H9 (cell line): ENCODE results near the gene ZNF562. TPM values are rescaled to one million over a fixed set of nuclear protein-coding genes. Genes with fewer than 3 reads are reported as not detected.
A peak's percentile ranks its signal among the peaks of the same experiment; 100 is the strongest.

Source experiments
- DNase-seq: peaks from one replicate; pipeline ENCODE4 v3.0.0-alpha.2; 2017
- H2AFZ ChIP-seq: one replicate; pipeline ENCODE4 v1.6.1; 2013; ENCODE audit warnings: mild to moderate bottlenecking, low read length, control low read depth, moderate library complexity
- H2AK5ac ChIP-seq: 2 replicates; pipeline ENCODE4 v1.6.1; 2013; ENCODE audit warnings: low read length, control low read depth, mixed read lengths; ENCODE audit not compliant: insufficient read length
- H2BK120ac ChIP-seq: one replicate; pipeline ENCODE4 v1.6.1; 2013; ENCODE audit warnings: low read depth, mild to moderate bottlenecking, low read length, control low read depth, inconsistent platforms; ENCODE audit not compliant: poor library complexity, severe bottlenecking
- H2BK12ac ChIP-seq: 2 replicates; pipeline ENCODE4 v1.6.1; 2013; ENCODE audit warnings: low read length, control low read depth, mixed read lengths, low read depth; ENCODE audit not compliant: insufficient read length
- H2BK15ac ChIP-seq: 2 replicates; pipeline ENCODE4 v1.6.1; 2013; ENCODE audit warnings: low read depth, low read length, control low read depth
- H2BK20ac ChIP-seq: one replicate; pipeline ENCODE4 v1.6.1; 2013; ENCODE audit warnings: low read depth, mild to moderate bottlenecking, low read length, control low read depth, inconsistent platforms; ENCODE audit not compliant: poor library complexity, severe bottlenecking
- H2BK5ac ChIP-seq: 2 replicates; pipeline ENCODE4 v1.6.1; 2013; ENCODE audit warnings: low read length, control low read depth, mixed read lengths; ENCODE audit not compliant: insufficient read length
- H3K14ac ChIP-seq: 2 replicates; pipeline ENCODE4 v1.6.1; 2013; ENCODE audit warnings: low read length, control low read depth; ENCODE audit not compliant: insufficient read depth
- H3K18ac ChIP-seq: 2 replicates; pipeline ENCODE4 v1.6.1; 2013; ENCODE audit warnings: low read depth, mild to moderate bottlenecking, mixed read lengths, low read length, control low read depth; ENCODE audit not compliant: insufficient read length
- H3K23ac ChIP-seq: 2 replicates; pipeline ENCODE4 v1.6.1; 2013; ENCODE audit warnings: low read length, control low read depth, mixed read lengths, low read depth; ENCODE audit not compliant: insufficient read length
- H3K23me2 ChIP-seq: 2 replicates; pipeline ENCODE4 v1.6.1; 2013; ENCODE audit warnings: low read depth, mild to moderate bottlenecking, mixed read lengths, low read length, control low read depth; ENCODE audit not compliant: insufficient read length, poor library complexity, severe bottlenecking
- H3K27ac ChIP-seq: 2 replicates; pipeline ENCODE4 v1.5.1; 2013; ENCODE audit warnings: low read length, control low read depth, mixed read lengths, low read depth; ENCODE audit not compliant: insufficient read length
- H3K27me3 ChIP-seq: 2 replicates; pipeline ENCODE4 v1.6.1; 2013; ENCODE audit warnings: low read length, control low read depth, inconsistent platforms; ENCODE audit not compliant: insufficient read depth
- H3K4ac ChIP-seq: 2 replicates; pipeline ENCODE4 v1.6.1; 2013; ENCODE audit warnings: low read depth, mild to moderate bottlenecking, control low read depth, inconsistent platforms, low read length, moderate library complexity
- H3K4me1 ChIP-seq: 2 replicates; pipeline ENCODE4 v1.6.1; 2013; ENCODE audit warnings: low read length, control low read depth, inconsistent platforms; ENCODE audit not compliant: insufficient read depth
- H3K4me2 ChIP-seq: 2 replicates; pipeline ENCODE4 v1.6.1; 2013; ENCODE audit warnings: low read length, control low read depth, mixed read lengths; ENCODE audit not compliant: insufficient read length, insufficient read depth
- H3K56ac ChIP-seq: 2 replicates; pipeline ENCODE4 v1.6.1; 2013; ENCODE audit warnings: low read depth, mild to moderate bottlenecking, mixed read lengths, low read length, control low read depth; ENCODE audit not compliant: insufficient read length
- H3K79me1 ChIP-seq: 2 replicates; pipeline ENCODE4 v1.6.1; 2013; ENCODE audit warnings: low read depth, mild to moderate bottlenecking, moderate library complexity, low read length, control low read depth, inconsistent platforms; ENCODE audit not compliant: insufficient read depth, poor library complexity, severe bottlenecking
- H3K79me2 ChIP-seq: 2 replicates; pipeline ENCODE4 v1.6.1; 2013; ENCODE audit warnings: low read length, control low read depth, inconsistent platforms; ENCODE audit not compliant: insufficient read depth
- H3K9ac ChIP-seq: 2 replicates; pipeline ENCODE4 v1.6.1; 2013; ENCODE audit warnings: low read length, control low read depth, mixed read lengths; ENCODE audit not compliant: insufficient read length; ENCODE audit errors: extremely low read depth
- H3K9me3 ChIP-seq: one replicate; pipeline ENCODE4 v1.6.1; 2013; ENCODE audit warnings: low read depth, low read length, inconsistent platforms; ENCODE audit not compliant: control insufficient read depth
- H3T11ph ChIP-seq: one replicate; pipeline ENCODE4 v1.6.1; 2013; ENCODE audit warnings: mild to moderate bottlenecking, low read length, control low read depth, inconsistent platforms
- H4K20me1 ChIP-seq: one replicate; pipeline ENCODE4 v1.6.1; 2013; ENCODE audit not compliant: control insufficient read depth, insufficient read length, insufficient read depth
- H4K5ac ChIP-seq: 2 replicates; pipeline ENCODE4 v1.6.1; 2013; ENCODE audit warnings: low read depth, mild to moderate bottlenecking, mixed read lengths, low read length, control low read depth; ENCODE audit not compliant: insufficient read length
- H4K8ac ChIP-seq: replicated peaks from 2 replicates; pipeline ENCODE4 v1.6.1; 2013; ENCODE audit warnings: low read length, control low read depth, mixed read lengths, low read depth; ENCODE audit not compliant: insufficient read length
- H4K91ac ChIP-seq: 2 replicates; pipeline ENCODE4 v1.6.1; 2013; ENCODE audit warnings: low read depth, mild to moderate bottlenecking, moderate library complexity, mixed read lengths, low read length, control low read depth; ENCODE audit not compliant: insufficient read length
- H3K27ac Mint-ChIP-seq, 3 experiments: 2 replicates in 2 of 3; 3 replicates in 1 of 3; pipeline ENCODE4 v1.8.0; 2020 to 2021; ENCODE audit warnings: mixed read lengths in 3 of 3, mild to moderate bottlenecking in 1 of 3, moderate library complexity in 1 of 3
- H3K27me3 Mint-ChIP-seq: 2 replicates; pipeline ENCODE4 v1.8.0; 2021; ENCODE audit warnings: low read depth, mild to moderate bottlenecking, moderate library complexity, mixed read lengths
- H3K36me3 Mint-ChIP-seq, 3 experiments: 2 replicates in 2 of 3; 3 replicates in 1 of 3; pipeline ENCODE4 v1.8.0; 2020 to 2021; ENCODE audit warnings: low read depth in 3 of 3, mixed read lengths in 3 of 3; ENCODE audit not compliant: insufficient read depth in 1 of 3
- H3K4me1 Mint-ChIP-seq, 2 experiments: 2 replicates each; pipeline ENCODE4 v1.8.0; 2020; ENCODE audit warnings: mixed read lengths in 2 of 2
- H3K4me3 Mint-ChIP-seq, 2 experiments: 2 replicates in 1 of 2; 3 replicates in 1 of 2; pipeline ENCODE4 v1.8.0; 2020 to 2021; ENCODE audit warnings: mild to moderate bottlenecking in 2 of 2, mixed read lengths in 2 of 2, moderate library complexity in 1 of 2
- H3K9me3 Mint-ChIP-seq, 2 experiments: 2 replicates in 1 of 2; 3 replicates in 1 of 2; pipeline ENCODE4 v1.8.0; 2020; ENCODE audit warnings: mild to moderate bottlenecking in 2 of 2, mixed read lengths in 2 of 2, moderate library complexity in 1 of 2
- CTCF ChIP-seq: fragments of 200-600 bp; sonication (generic); conservative IDR thresholded peaks from 3 replicates; pipeline ENCODE4 v1.8.0; 2021; ENCODE audit warnings: antibody characterized with exemption, mild to moderate bottlenecking
- WGBS: extraction: QIAGEN DNeasy Blood & Tissue Kit; methylation state at CpG from one replicate; pipeline ENCODE4 v1.1.7; 2013; ENCODE audit warnings: missing lambda C conversion rate, low lambda C conversion rate, mixed read lengths; ENCODE audit not compliant: insufficient read length; ENCODE audit errors: extremely low coverage; 5-methylcytosine and 5-hydroxymethylcytosine counted together
- total RNA-seq: library from RNA; stranded (reverse); gene quantifications from 2 replicates; pipeline ENCODE4 v1.2.1, GENCODE V29; 2021

The ZNF562 gene
- total RNA-seq, 1 experiment from 2014 or later, result 15.7 TPM

- Histone ChIP-seq H4K91ac (no peak overlapping the region), H2BK20ac (no peak overlapping the region), H3K79me1 (no peaks in the 10 kb centered on the region), H3K23me2 (no peaks in the 10 kb centered on the region), H2AFZ (no peak overlapping the region), H3K4me2 (no peak overlapping the region), H4K8ac (no peak overlapping the region), H3K56ac (no peak overlapping the region), H3K4ac (no peak overlapping the region), H3K27me3 (no peaks in the 10 kb centered on the region), H3T11ph (no peak overlapping the region), H3K27ac (no peak overlapping the region), H2BK5ac (no peak overlapping the region), H2BK12ac (no peak overlapping the region), H3K18ac (no peak overlapping the region), H3K9ac (no peak overlapping the region), H2BK120ac (no peak overlapping the region), H3K4me1 (no peaks in the 10 kb centered on the region), H2AK5ac (no peak overlapping the region), H3K23ac (no peak overlapping the region), H3K14ac (no peak overlapping the region), H4K20me1 (no peaks in the 10 kb centered on the region), H2BK15ac (no peak overlapping the region), H3K79me2 (no peaks in the 10 kb centered on the region), H3K9me3 (no peaks in the 10 kb centered on the region), H4K5ac (no peak overlapping the region)
- Mint-ChIP-seq H3K27ac (0 out of 7 replicates have a peak overlapping the region, but pooled peaks of 1 of the 3 experiments have one; percentile 5), H3K27me3 (peaks cover 8% of the 10 kb centered on the region; the same call in 1 of the 2 replicates), H3K36me3 (peaks cover 0 to 6% (median 0%) of the 10 kb centered on the region in 3 experiments; a peak in 3 of 7 replicates), H3K4me3 (no peak overlapping the region), H3K9me3 (peaks cover 12 to 25% of the 10 kb centered on the region in 2 experiments; a peak in 4 of 5 replicates), H3K4me1 (no peaks in the 10 kb centered on the region)
- no peak for DNase-seq
- TF ChIP-seq CTCF, result no peak
- 100% methylated on average over 1 of the region's 3 CpGs for WGBS
Observed at GRCh38 chr19:9597027-9597426, 77.9 kb downstream of the ZNF562 start.

Other genes starting within 250 kb of the ZNF562 start
- 14.7 and 15.4 TPM in 2 replicates for gene ZNF266, start 239.5 kb downstream of the ZNF562 start, total RNA-seq
- gene ZNF560, start 176.5 kb downstream of the ZNF562 start, total RNA-seq, result not detected in 2 replicates
- 27.2 and 29.4 TPM in 2 replicates for gene ZNF426, start 136.5 kb downstream of the ZNF562 start, total RNA-seq
- gene ZNF121, start 90.6 kb downstream of the ZNF562 start, total RNA-seq, result 162 and 171 TPM in 2 replicates
- 50.8 and 53.3 TPM in 2 replicates for gene ZNF561, start 53.9 kb downstream of the ZNF562 start, total RNA-seq
- gene ZNF846, start 93.6 kb upstream of the ZNF562 start, total RNA-seq, result 8.1 and 9.2 TPM in 2 replicates
- 31.8 and 34.9 TPM in 2 replicates for gene FBXL12, start 144.0 kb upstream of the ZNF562 start, total RNA-seq
- 393 and 405 TPM in 2 replicates for gene UBL5, start 152.8 kb upstream of the ZNF562 start, total RNA-seq
- gene PIN1, start 160.2 kb upstream of the ZNF562 start, total RNA-seq, result 106 and 110 TPM in 2 replicates